DOHH2 (cell line): Measurements from ENCODE around the gene AHRR.

Source experiments
- CTCF ChIP-seq: fragments of 200-600 bp; sonication (generic); IDR thresholded peaks from one replicate; pipeline ENCODE4 v1.5.1; 2014; ENCODE audit warnings: antibody characterized with exemption, mild to moderate bottlenecking, low read depth, low read length; ENCODE audit not compliant: poor library complexity, severe bottlenecking
- EZH2phosphoT487 ChIP-seq: fragments of 200-600 bp; sonication (generic); IDR thresholded peaks from 2 replicates; pipeline ENCODE4 v1.6.1; 2017; ENCODE audit warnings: borderline replicate concordance, mild to moderate bottlenecking, antibody characterized with exemption, low read length, moderate library complexity, mixed read lengths

- TF ChIP-seq CTCF, result no peak
- no peak for TF ChIP-seq EZH2phosphoT487
Observed at GRCh38 chr5:420632-421286, 99.2 kb downstream of the AHRR start.
